GM23338 (cell line): ENCODE results near the gene SOCS2. TPM values are rescaled to one million over a fixed set of nuclear protein-coding genes. Genes with fewer than 3 reads are reported as not detected.

Experiments used
- ATAC-seq: fragments of 200-7000 bp; cut with Tn5 transposase; 3 replicates; pipeline ENCODE4 v1.9.1; 2020
- DNase-seq: peaks from one replicate; pipeline ENCODE4 v3.0.0-alpha.2; 2015; ENCODE audit warnings: low spot score
- H2AFZ ChIP-seq: fragments of 200-600 bp; sonication (generic); 2 replicates; pipeline ENCODE4 v1.8.0; 2016; ENCODE audit warnings: antibody characterized with exemption, mild to moderate bottlenecking, moderate library complexity
- H3F3A ChIP-seq: fragments of 200-600 bp; sonication (generic); replicated peaks from 2 replicates; pipeline ENCODE4 v1.8.0; 2017; ENCODE audit warnings: antibody characterized with exemption, mixed run types, low read depth
- H3K27ac ChIP-seq: fragments of 200-600 bp; sonication (generic); 2 replicates; pipeline ENCODE4 v1.6.1; 2016; ENCODE audit warnings: low read depth
- H3K27me3 ChIP-seq: fragments of 200-600 bp; sonication (generic); 2 replicates; pipeline ENCODE4 v1.8.0; 2016; ENCODE audit warnings: mild to moderate bottlenecking, mixed run types, moderate library complexity; ENCODE audit not compliant: insufficient read depth
- H3K36me3 ChIP-seq: fragments of 200-600 bp; sonication (generic); 2 replicates; pipeline ENCODE4 v1.8.0; 2016; ENCODE audit warnings: mild to moderate bottlenecking; ENCODE audit not compliant: insufficient read depth
- H3K4me1 ChIP-seq: fragments of 200-600 bp; sonication (generic); 2 replicates; pipeline ENCODE4 v1.8.0; 2016; ENCODE audit warnings: mild to moderate bottlenecking, moderate library complexity; ENCODE audit not compliant: insufficient read depth
- H3K4me2 ChIP-seq: fragments of 200-600 bp; sonication (generic); 2 replicates; pipeline ENCODE4 v1.7.1; 2017; ENCODE audit warnings: mixed run types
- H3K4me3 ChIP-seq: fragments of 200-600 bp; sonication (generic); 2 replicates; pipeline ENCODE4 v1.6.1; 2016; ENCODE audit warnings: mixed run types
- H3K79me2 ChIP-seq: fragments of 200-600 bp; sonication (generic); replicated peaks from 2 replicates; pipeline ENCODE4 v1.8.0; 2017; ENCODE audit warnings: mild to moderate bottlenecking; ENCODE audit not compliant: insufficient read depth
- H3K9me2 ChIP-seq: fragments of 200-600 bp; sonication (generic); 2 replicates; pipeline ENCODE4 v1.8.0; 2017; ENCODE audit not compliant: insufficient read depth
- H4K20me1 ChIP-seq: fragments of 200-600 bp; sonication (generic); replicated peaks from 2 replicates; pipeline ENCODE4 v1.8.0; 2017; ENCODE audit warnings: mild to moderate bottlenecking; ENCODE audit not compliant: insufficient read depth
- H3K27ac Mint-ChIP-seq: 2 replicates; pipeline ENCODE4 v1.8.0; 2020; ENCODE audit warnings: inconsistent platforms, mild to moderate bottlenecking, moderate library complexity, mixed read lengths
- H3K27me3 Mint-ChIP-seq: 3 replicates; pipeline ENCODE4 v1.8.0; 2022; ENCODE audit warnings: low read depth, mild to moderate bottlenecking, moderate library complexity, mixed read lengths, inconsistent platforms; ENCODE audit not compliant: insufficient read depth, poor library complexity
- H3K36me3 Mint-ChIP-seq: 3 replicates; pipeline ENCODE4 v1.8.0; 2021; ENCODE audit warnings: low read depth, mild to moderate bottlenecking, inconsistent platforms, moderate library complexity, mixed read lengths
- H3K4me1 Mint-ChIP-seq: 3 replicates; pipeline ENCODE4 v1.8.0; 2020; ENCODE audit warnings: mild to moderate bottlenecking, inconsistent platforms, mixed read lengths
- H3K4me3 Mint-ChIP-seq: 3 replicates; pipeline ENCODE4 v1.8.0; 2021; ENCODE audit warnings: moderate library complexity, mild to moderate bottlenecking, inconsistent platforms, mixed read lengths
- H3K9me3 Mint-ChIP-seq: 3 replicates; pipeline ENCODE4 v1.8.0; 2020; ENCODE audit warnings: moderate library complexity, mild to moderate bottlenecking, inconsistent platforms, mixed read lengths
- CREB1 ChIP-seq: fragments of 250-450 bp; sonication (Bioruptor Pico); IDR thresholded peaks from 2 replicates; pipeline ENCODE4 v1.5.0; 2020; ENCODE audit warnings: low read depth, mild to moderate bottlenecking, moderate library complexity
- CTCF ChIP-seq, 2 experiments: fragments of 200-600 bp in 1 of 2; sonication (generic) in 1 of 2; conservative IDR thresholded peaks; 2 replicates each; pipeline versions ENCODE4 v1.5.1 to v1.6.1; 2016 to 2017; ENCODE audit warnings: antibody characterized with exemption in 2 of 2, low read depth in 2 of 2, mild to moderate bottlenecking in 2 of 2, moderate library complexity in 1 of 2
- EZH2 ChIP-seq: fragments of 200-600 bp; sonication (generic); IDR thresholded peaks from one replicate; pipeline ENCODE4 v1.8.0; 2017; ENCODE audit warnings: antibody characterized with exemption, mild to moderate bottlenecking, low read depth; ENCODE audit not compliant: unreplicated experiment
- EZH2phosphoT487 ChIP-seq: fragments of 200-600 bp; sonication (generic); IDR thresholded peaks from one replicate; pipeline ENCODE4 v1.8.1; 2018; ENCODE audit warnings: antibody characterized with exemption; ENCODE audit not compliant: unreplicated experiment
- JUNB ChIP-seq: IDR thresholded peaks from one replicate; pipeline ENCODE4 v1.6.1; 2016; ENCODE audit warnings: antibody characterized with exemption; ENCODE audit not compliant: unreplicated experiment
- NANOG ChIP-seq: IDR thresholded peaks from 2 replicates; pipeline ENCODE4 v1.6.1; 2016; ENCODE audit warnings: antibody characterized with exemption, borderline replicate concordance
- POLR2AphosphoS5 ChIP-seq: IDR thresholded peaks from 2 replicates; pipeline ENCODE4 v1.6.1; 2016; ENCODE audit warnings: antibody characterized with exemption, low read depth
- STAT1 ChIP-seq: IDR thresholded peaks from one replicate; pipeline ENCODE4 v1.6.1; 2016; ENCODE audit warnings: antibody characterized with exemption; ENCODE audit not compliant: unreplicated experiment
- ZNF114 ChIP-seq: fragments of 250-450 bp; sonication (Bioruptor Pico); IDR thresholded peaks from 2 replicates; pipeline ENCODE4 v1.5.0; 2020; ENCODE audit warnings: mild to moderate bottlenecking, moderate library complexity
- ZNF331 ChIP-seq: fragments of 250-450 bp; sonication (Bioruptor Pico); IDR thresholded peaks from 2 replicates; pipeline ENCODE4 v1.5.0; 2020; ENCODE audit warnings: low read depth, mild to moderate bottlenecking, moderate library complexity
- polyA plus RNA-seq: library from polyadenylated mRNA; unstranded; fragments of >200 nt; fragmentation: Nextera tagmentation; extraction: Ambion mirVana; gene quantifications from 2 replicates; pipeline ENCODE4 v1.2.1, GENCODE V29; 2016
- total RNA-seq: library from RNA; depleted of rRNA; stranded (reverse); fragments of >200 nt; shearing (Covaris generic); gene quantifications from 2 replicates; pipeline ENCODE4 v1.2.3, GENCODE V29; 2014
- TF ChIP-seq, protein P1 (sequence below): IDR thresholded peaks from 2 replicates; pipeline ENCODE4 v1.6.1; 2016; ENCODE audit warnings: antibody characterized with exemption
- TF ChIP-seq, protein P2 (sequence below): IDR thresholded peaks from one replicate; pipeline ENCODE4 v1.6.1; 2018; ENCODE audit warnings: antibody characterized with exemption; ENCODE audit not compliant: unreplicated experiment
- TF ChIP-seq, protein P3 (sequence below): fragments of 250-450 bp; sonication (Bioruptor Pico); IDR thresholded peaks from 2 replicates; pipeline ENCODE4 v1.5.0; 2020; ENCODE audit warnings: mild to moderate bottlenecking, moderate library complexity

The SOCS2 gene
- total and polyA plus RNA-seq, 2 experiments from 2014 or later: 15.5 to 32.4 TPM

GRCh38 chr12:93540466-93540865 lies 32.0 kb upstream of the SOCS2 start:
- Mint-ChIP-seq H3K9me3 (no peaks in the 10 kb centered on the region), H3K36me3 (peaks cover 5% of the 10 kb centered on the region; the same call in 2 of the 3 replicates), H3K27ac (no peak overlapping the region), H3K27me3 (peaks cover 3% of the 10 kb centered on the region), H3K4me3 (no peak overlapping the region), H3K4me1 (no peaks in the 10 kb centered on the region)
- H3K27me3 ChIP-seq: no peaks in the 10 kb centered on the region
- H3K79me2 ChIP-seq: no peaks in the 10 kb centered on the region
- H3K4me3 ChIP-seq: no peak overlapping the region
- H4K20me1 ChIP-seq: no peaks in the 10 kb centered on the region; the same call in 1 of the 2 replicates
- no peak for DNase-seq
- no peaks in the 10 kb centered on the region for H3K36me3 ChIP-seq
- no peak overlapping the region for H2AFZ ChIP-seq
- no peak overlapping the region for H3K27ac ChIP-seq
- H3F3A ChIP-seq: no peaks in the 10 kb centered on the region
- no peak overlapping the region for H3K4me2 ChIP-seq
- H3K4me1 ChIP-seq: no peaks in the 10 kb centered on the region
- no peaks in the 10 kb centered on the region for H3K9me2 ChIP-seq
- no peak for ATAC-seq
- TF ChIP-seq CTCF (conservative IDR thresholded peaks at IDR 0.05; ENCODE audit: low read depth in 2 of 2) (no peak), JUNB (no peak), POLR2AphosphoS5 (no peak), EZH2phosphoT487 (no peak), ZNF114 (CRISPR knock-in tag) (no peak), NANOG (no peak), ZNF331 (CRISPR knock-in tag) (no peak), EZH2 (no peak), STAT1 (no peak), CREB1 (CRISPR knock-in tag) (no peak)
- TF ChIP-seq, protein P1, sequence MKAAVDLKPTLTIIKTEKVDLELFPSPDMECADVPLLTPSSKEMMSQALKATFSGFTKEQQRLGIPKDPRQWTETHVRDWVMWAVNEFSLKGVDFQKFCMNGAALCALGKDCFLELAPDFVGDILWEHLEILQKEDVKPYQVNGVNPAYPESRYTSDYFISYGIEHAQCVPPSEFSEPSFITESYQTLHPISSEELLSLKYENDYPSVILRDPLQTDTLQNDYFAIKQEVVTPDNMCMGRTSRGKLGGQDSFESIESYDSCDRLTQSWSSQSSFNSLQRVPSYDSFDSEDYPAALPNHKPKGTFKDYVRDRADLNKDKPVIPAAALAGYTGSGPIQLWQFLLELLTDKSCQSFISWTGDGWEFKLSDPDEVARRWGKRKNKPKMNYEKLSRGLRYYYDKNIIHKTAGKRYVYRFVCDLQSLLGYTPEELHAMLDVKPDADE: no peak
- TF ChIP-seq, protein P2, sequence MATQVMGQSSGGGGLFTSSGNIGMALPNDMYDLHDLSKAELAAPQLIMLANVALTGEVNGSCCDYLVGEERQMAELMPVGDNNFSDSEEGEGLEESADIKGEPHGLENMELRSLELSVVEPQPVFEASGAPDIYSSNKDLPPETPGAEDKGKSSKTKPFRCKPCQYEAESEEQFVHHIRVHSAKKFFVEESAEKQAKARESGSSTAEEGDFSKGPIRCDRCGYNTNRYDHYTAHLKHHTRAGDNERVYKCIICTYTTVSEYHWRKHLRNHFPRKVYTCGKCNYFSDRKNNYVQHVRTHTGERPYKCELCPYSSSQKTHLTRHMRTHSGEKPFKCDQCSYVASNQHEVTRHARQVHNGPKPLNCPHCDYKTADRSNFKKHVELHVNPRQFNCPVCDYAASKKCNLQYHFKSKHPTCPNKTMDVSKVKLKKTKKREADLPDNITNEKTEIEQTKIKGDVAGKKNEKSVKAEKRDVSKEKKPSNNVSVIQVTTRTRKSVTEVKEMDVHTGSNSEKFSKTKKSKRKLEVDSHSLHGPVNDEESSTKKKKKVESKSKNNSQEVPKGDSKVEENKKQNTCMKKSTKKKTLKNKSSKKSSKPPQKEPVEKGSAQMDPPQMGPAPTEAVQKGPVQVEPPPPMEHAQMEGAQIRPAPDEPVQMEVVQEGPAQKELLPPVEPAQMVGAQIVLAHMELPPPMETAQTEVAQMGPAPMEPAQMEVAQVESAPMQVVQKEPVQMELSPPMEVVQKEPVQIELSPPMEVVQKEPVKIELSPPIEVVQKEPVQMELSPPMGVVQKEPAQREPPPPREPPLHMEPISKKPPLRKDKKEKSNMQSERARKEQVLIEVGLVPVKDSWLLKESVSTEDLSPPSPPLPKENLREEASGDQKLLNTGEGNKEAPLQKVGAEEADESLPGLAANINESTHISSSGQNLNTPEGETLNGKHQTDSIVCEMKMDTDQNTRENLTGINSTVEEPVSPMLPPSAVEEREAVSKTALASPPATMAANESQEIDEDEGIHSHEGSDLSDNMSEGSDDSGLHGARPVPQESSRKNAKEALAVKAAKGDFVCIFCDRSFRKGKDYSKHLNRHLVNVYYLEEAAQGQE: no peak
- TF ChIP-seq, protein P3, sequence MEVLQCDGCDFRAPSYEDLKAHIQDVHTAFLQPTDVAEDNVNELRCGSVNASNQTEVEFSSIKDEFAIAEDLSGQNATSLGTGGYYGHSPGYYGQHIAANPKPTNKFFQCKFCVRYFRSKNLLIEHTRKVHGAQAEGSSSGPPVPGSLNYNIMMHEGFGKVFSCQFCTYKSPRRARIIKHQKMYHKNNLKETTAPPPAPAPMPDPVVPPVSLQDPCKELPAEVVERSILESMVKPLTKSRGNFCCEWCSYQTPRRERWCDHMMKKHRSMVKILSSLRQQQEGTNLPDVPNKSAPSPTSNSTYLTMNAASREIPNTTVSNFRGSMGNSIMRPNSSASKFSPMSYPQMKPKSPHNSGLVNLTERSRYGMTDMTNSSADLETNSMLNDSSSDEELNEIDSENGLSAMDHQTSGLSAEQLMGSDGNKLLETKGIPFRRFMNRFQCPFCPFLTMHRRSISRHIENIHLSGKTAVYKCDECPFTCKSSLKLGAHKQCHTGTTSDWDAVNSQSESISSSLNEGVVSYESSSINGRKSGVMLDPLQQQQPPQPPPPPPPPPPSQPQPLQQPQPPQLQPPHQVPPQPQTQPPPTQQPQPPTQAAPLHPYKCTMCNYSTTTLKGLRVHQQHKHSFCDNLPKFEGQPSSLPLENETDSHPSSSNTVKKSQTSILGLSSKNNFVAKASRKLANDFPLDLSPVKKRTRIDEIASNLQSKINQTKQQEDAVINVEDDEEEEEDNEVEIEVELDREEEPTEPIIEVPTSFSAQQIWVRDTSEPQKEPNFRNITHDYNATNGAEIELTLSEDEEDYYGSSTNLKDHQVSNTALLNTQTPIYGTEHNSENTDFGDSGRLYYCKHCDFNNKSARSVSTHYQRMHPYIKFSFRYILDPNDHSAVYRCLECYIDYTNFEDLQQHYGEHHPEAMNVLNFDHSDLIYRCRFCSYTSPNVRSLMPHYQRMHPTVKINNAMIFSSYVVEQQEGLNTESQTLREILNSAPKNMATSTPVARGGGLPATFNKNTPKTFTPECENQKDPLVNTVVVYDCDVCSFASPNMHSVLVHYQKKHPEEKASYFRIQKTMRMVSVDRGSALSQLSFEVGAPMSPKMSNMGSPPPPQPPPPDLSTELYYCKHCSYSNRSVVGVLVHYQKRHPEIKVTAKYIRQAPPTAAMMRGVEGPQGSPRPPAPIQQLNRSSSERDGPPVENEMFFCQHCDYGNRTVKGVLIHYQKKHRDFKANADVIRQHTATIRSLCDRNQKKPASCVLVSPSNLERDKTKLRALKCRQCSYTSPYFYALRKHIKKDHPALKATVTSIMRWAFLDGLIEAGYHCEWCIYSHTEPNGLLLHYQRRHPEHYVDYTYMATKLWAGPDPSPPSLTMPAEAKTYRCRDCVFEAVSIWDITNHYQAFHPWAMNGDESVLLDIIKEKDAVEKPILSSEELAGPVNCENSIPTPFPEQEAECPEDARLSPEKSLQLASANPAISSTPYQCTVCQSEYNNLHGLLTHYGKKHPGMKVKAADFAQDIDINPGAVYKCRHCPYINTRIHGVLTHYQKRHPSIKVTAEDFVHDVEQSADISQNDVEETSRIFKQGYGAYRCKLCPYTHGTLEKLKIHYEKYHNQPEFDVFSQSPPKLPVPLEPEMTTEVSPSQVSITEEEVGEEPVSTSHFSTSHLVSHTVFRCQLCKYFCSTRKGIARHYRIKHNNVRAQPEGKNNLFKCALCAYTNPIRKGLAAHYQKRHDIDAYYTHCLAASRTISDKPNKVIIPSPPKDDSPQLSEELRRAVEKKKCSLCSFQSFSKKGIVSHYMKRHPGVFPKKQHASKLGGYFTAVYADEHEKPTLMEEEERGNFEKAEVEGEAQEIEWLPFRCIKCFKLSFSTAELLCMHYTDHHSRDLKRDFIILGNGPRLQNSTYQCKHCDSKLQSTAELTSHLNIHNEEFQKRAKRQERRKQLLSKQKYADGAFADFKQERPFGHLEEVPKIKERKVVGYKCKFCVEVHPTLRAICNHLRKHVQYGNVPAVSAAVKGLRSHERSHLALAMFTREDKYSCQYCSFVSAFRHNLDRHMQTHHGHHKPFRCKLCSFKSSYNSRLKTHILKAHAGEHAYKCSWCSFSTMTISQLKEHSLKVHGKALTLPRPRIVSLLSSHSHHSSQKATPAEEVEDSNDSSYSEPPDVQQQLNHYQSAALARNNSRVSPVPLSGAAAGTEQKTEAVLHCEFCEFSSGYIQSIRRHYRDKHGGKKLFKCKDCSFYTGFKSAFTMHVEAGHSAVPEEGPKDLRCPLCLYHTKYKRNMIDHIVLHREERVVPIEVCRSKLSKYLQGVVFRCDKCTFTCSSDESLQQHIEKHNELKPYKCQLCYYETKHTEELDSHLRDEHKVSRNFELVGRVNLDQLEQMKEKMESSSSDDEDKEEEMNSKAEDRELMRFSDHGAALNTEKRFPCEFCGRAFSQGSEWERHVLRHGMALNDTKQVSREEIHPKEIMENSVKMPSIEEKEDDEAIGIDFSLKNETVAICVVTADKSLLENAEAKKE: no peak
